A673 (cell line): ENCODE results near the gene PLA2G2E.

Experiments used
- EZH2 ChIP-seq: fragments of 200-600 bp; sonication (generic); IDR thresholded peaks from 2 replicates; pipeline ENCODE4 v1.6.1; 2017; ENCODE audit warnings: borderline replicate concordance, low read depth, mild to moderate bottlenecking, mixed read lengths, antibody characterized with exemption, low read length; ENCODE audit not compliant: poor library complexity, severe bottlenecking
- TF ChIP-seq, protein P1 (sequence below): fragments of 300-800, 200-600 bp; sonication (generic); conservative IDR thresholded peaks from 2 replicates; pipeline ENCODE4 v1.5.1; 2017; ENCODE audit warnings: low read depth, mild to moderate bottlenecking, antibody characterized with exemption, low read length, moderate library complexity, mixed read lengths

GRCh38 chr1:19971664-19972063, 48.2 kb upstream of the PLA2G2E start:
- TF ChIP-seq, protein P1, sequence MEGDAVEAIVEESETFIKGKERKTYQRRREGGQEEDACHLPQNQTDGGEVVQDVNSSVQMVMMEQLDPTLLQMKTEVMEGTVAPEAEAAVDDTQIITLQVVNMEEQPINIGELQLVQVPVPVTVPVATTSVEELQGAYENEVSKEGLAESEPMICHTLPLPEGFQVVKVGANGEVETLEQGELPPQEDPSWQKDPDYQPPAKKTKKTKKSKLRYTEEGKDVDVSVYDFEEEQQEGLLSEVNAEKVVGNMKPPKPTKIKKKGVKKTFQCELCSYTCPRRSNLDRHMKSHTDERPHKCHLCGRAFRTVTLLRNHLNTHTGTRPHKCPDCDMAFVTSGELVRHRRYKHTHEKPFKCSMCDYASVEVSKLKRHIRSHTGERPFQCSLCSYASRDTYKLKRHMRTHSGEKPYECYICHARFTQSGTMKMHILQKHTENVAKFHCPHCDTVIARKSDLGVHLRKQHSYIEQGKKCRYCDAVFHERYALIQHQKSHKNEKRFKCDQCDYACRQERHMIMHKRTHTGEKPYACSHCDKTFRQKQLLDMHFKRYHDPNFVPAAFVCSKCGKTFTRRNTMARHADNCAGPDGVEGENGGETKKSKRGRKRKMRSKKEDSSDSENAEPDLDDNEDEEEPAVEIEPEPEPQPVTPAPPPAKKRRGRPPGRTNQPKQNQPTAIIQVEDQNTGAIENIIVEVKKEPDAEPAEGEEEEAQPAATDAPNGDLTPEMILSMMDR: no peak
- no peak for TF ChIP-seq EZH2
